ENCODE results near the gene XRN2. TPM values are rescaled to one million over a fixed set of nuclear protein-coding genes. Genes with fewer than 3 reads are reported as not detected.

The XRN2 gene
- total and polyA plus RNA-seq, 7 experiments from 2014 or later = 51.7 to 83.2 (median 61.7) TPM

DNA sequence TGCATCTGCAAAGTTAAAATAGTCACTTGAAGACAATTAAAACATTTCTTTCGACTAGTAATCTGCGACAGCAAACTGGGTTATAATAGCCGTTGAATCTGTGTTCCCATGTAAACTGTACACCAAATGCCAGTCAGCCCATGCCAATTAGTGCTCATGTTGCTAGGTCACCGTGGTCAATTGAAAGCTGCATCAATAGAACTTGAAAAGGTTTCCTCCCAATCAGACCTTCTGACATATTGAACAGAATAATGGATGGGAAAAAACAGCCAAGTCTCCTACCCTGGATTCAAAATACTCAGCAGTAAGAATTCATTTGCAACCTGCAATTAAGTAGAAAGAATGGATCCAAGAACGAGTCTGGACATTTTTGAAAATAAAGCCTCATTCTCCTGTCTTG is 83.0 kb downstream of the XRN2 start:
- ChIA-PET CTCF (no interaction called here), POLR2A (no interaction called here)
- peaks cover 0 to under 1% (median 0%) of the 10 kb centered on the region in 11 donors for H3K9me3 Mint-ChIP-seq

DNA sequence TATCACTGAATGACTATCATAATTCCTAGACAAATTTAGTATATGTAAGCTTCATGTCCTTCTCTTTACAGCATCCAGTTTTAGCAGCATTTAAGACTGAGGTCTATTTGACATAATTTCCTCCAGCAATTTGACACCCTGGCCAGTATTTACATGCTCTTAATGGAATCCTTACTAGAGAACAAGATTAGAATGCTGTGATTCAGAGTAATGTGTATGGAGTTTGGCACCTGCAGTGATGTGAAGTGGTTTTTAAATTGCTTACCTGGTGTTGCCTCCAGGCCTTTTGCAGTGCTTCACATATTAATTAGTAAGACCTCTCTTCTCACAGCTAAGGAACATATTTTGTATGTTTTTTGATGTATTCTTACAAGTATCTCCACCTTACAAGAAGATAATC is 84.4 kb downstream of the XRN2 start:
- Histone ChIP-seq H3K4me1 (ENCODE audit: control insufficient read depth in 2 of 2, insufficient read depth in 2 of 2, low read length in 2 of 2) (peaks cover 0 to 3% of the 10 kb centered on the region in 2 donors), H3K27me3 (ENCODE audit: control insufficient read depth in 2 of 2, insufficient read depth in 2 of 2, low read length in 2 of 2) (peaks cover 0 to 9% of the 10 kb centered on the region in 2 donors), H3K9me3 (ENCODE audit: control insufficient read depth in 2 of 3, low read length in 3 of 3) (no peaks in the 10 kb centered on the region), H3K27ac (ENCODE audit: low read depth, low read length) (no peak overlapping the region), H3K36me3 (ENCODE audit: control insufficient read depth in 2 of 3, insufficient read depth in 3 of 3, low read length in 3 of 3) (peaks cover 6 to 52% (median 13%) of the 10 kb centered on the region in 3 experiments), H3K4me3 (ENCODE audit: low read length) (no peak overlapping the region)
- intact Hi-C loops (cut with micrococcal nuclease) = no loop called here
- H3K4me1 Mint-ChIP-seq = peaks cover 6 to 14% (median 9%) of the 10 kb centered on the region in 7 donors
- H3K27me3 Mint-ChIP-seq = peaks cover 10 to 20% (median 16%) of the 10 kb centered on the region in 5 donors
- DNase-seq (no peak), ATAC-seq (no peak)
- H3K4me3 Mint-ChIP-seq = no peak overlapping the region
- peaks cover 0 to 6% (median 0%) of the 10 kb centered on the region in 11 donors for H3K9me3 Mint-ChIP-seq
- peaks cover 14 to 52% (median 29%) of the 10 kb centered on the region in 5 donors for H3K36me3 Mint-ChIP-seq
- ChIA-PET CTCF (no interaction called here), POLR2A (no interaction called here)
- no peak overlapping the region for H3K27ac Mint-ChIP-seq

More for the DNA sequence above, 83.0 kb downstream of the XRN2 start:
- intact Hi-C loops (cut with micrococcal nuclease) = no loop called here
- Histone ChIP-seq H3K9me3 (ENCODE audit: control insufficient read depth in 2 of 3, low read length in 3 of 3) (no peaks in the 10 kb centered on the region), H3K36me3 (ENCODE audit: control insufficient read depth in 2 of 3, insufficient read depth in 3 of 3, low read length in 3 of 3) (peaks cover 6 to 66% (median 20%) of the 10 kb centered on the region in 3 experiments), H3K4me3 (ENCODE audit: low read length) (no peak overlapping the region), H3K4me1 (ENCODE audit: control insufficient read depth in 2 of 2, insufficient read depth in 2 of 2, low read length in 2 of 2) (no peaks in the 10 kb centered on the region), H3K27ac (ENCODE audit: low read depth, low read length) (no peak overlapping the region), H3K27me3 (ENCODE audit: control insufficient read depth in 2 of 2, insufficient read depth in 2 of 2, low read length in 2 of 2) (no peaks in the 10 kb centered on the region)
- Mint-ChIP-seq H3K27ac (no peak overlapping the region), H3K27me3 (peaks cover 0 to 8% (median 3%) of the 10 kb centered on the region in 5 donors), H3K4me1 (peaks cover 0 to 2% (median 2%) of the 10 kb centered on the region in 7 donors), H3K4me3 (no peak overlapping the region), H3K36me3 (peaks cover 11 to 56% (median 28%) of the 10 kb centered on the region in 5 donors)
- ATAC-seq (no peak), DNase-seq (no peak)

GRCh38 chr20:21388566-21388965 is 85.4 kb downstream of the XRN2 start:
- Histone ChIP-seq H3K9me3 (ENCODE audit: control insufficient read depth in 2 of 3, low read length in 3 of 3) (no peaks in the 10 kb centered on the region), H3K27me3 (ENCODE audit: control insufficient read depth in 2 of 2, insufficient read depth in 2 of 2, low read length in 2 of 2) (peaks cover under 1 to 17% of the 10 kb centered on the region in 2 donors), H3K36me3 (ENCODE audit: control insufficient read depth in 2 of 3, insufficient read depth in 3 of 3, low read length in 3 of 3) (peaks cover 6 to 41% (median 9%) of the 10 kb centered on the region in 3 experiments), H3K27ac (ENCODE audit: low read depth, low read length) (no peak overlapping the region), H3K4me1 (ENCODE audit: control insufficient read depth in 2 of 2, insufficient read depth in 2 of 2, low read length in 2 of 2) (peaks cover 0 to 3% of the 10 kb centered on the region in 2 donors), H3K4me3 (ENCODE audit: low read length) (no peak overlapping the region)
- ChIA-PET POLR2A (no interaction called here), CTCF (no interaction called here)
- DNase-seq (no peak), ATAC-seq (no peak)
- H3K27me3 Mint-ChIP-seq = peaks cover 20 to 30% (median 26%) of the 10 kb centered on the region in 5 donors
- intact Hi-C loops (cut with micrococcal nuclease) = no loop called here
- H3K9me3 Mint-ChIP-seq = peaks cover 0 to 11% (median 3%) of the 10 kb centered on the region in 11 donors
- H3K36me3 Mint-ChIP-seq = peaks cover 16 to 43% (median 22%) of the 10 kb centered on the region in 5 donors
- peaks cover 7 to 23% (median 14%) of the 10 kb centered on the region in 7 donors for H3K4me1 Mint-ChIP-seq
- no peak overlapping the region for H3K27ac Mint-ChIP-seq
- H3K4me3 Mint-ChIP-seq = no peak overlapping the region

DNA sequence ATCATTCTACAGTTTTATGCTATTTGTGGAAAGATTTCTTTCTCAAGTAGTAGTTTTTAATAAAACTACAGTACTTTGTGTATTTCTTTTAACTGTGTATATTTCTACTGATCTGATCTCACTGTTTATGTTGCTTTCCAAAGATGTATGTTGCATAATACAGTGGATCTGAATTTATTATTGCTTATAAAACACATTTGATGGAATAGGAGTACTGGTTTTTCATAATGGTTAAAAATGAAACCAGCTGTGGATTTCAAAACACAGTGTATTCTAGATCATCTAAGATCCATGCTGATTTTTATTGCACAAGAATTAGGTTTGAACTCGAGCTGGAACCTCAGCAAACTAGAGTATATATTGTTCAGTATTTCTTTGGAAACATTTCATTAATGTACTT is 86.2 kb downstream of the XRN2 start:
- peaks cover 9 to 24% of the 10 kb centered on the region in 2 donors for H3K27me3 ChIP-seq (ENCODE audit: control insufficient read depth in 2 of 2, insufficient read depth in 2 of 2, low read length in 2 of 2)
- peaks cover 0 to 3% of the 10 kb centered on the region in 2 donors for H3K4me1 ChIP-seq (ENCODE audit: control insufficient read depth in 2 of 2, insufficient read depth in 2 of 2, low read length in 2 of 2)
- Mint-ChIP-seq H3K27me3 (peaks cover 28 to 38% (median 33%) of the 10 kb centered on the region in 5 donors), H3K4me3 (no peak overlapping the region), H3K4me1 (peaks cover 7 to 23% (median 14%) of the 10 kb centered on the region in 7 donors), H3K36me3 (peaks cover 15 to 36% (median 17%) of the 10 kb centered on the region in 5 donors), H3K27ac (no peak overlapping the region), H3K9me3 (peaks cover 0 to 12% (median 3%) of the 10 kb centered on the region in 11 donors)
- ChIA-PET CTCF (no interaction called here), POLR2A (interaction anchor here (0.7 kb wide), 1 partner anchor 62 kb away, joined by 3 read pairs; no protein-coding TSS in a partner anchor)
- DNase-seq = no peak
- no peak overlapping the region for H3K4me3 ChIP-seq (ENCODE audit: low read length)
- no peak for ATAC-seq
- H3K9me3 ChIP-seq (ENCODE audit: control insufficient read depth in 2 of 3, low read length in 3 of 3) = no peaks in the 10 kb centered on the region
- H3K36me3 ChIP-seq (ENCODE audit: control insufficient read depth in 2 of 3, insufficient read depth in 3 of 3, low read length in 3 of 3) = peaks cover 6 to 34% (median 7%) of the 10 kb centered on the region in 3 experiments
- no peak overlapping the region for H3K27ac ChIP-seq (ENCODE audit: low read depth, low read length)
- intact Hi-C loops (cut with micrococcal nuclease) = no loop called here

DNA sequence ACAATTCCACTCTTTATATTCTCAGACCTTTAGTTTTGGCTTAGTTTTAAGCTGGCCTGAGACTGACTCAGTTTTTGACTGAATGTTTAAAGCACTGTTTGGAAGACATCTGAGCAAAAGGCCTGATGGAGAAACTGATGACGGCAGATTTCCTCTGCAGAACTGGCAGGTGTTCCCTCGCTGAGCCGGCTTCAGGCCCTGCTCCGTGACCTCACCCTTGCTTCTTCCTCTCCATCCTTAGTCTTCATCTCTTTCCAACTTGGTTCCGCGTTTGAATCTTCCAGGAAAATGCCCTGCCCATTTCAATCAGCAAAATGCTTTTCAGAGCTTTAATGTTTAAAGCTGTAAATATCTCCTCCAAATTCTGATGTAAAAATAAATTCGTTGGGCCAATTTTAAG is 87.6 kb downstream of the XRN2 start:
- Mint-ChIP-seq H3K27ac (no peak overlapping the region), H3K9me3 (peaks cover 0 to 19% (median 5%) of the 10 kb centered on the region in 11 donors), H3K4me1 (peaks cover 11 to 30% (median 22%) of the 10 kb centered on the region in 7 donors), H3K27me3 (peaks cover 36 to 48% (median 46%) of the 10 kb centered on the region in 5 donors), H3K36me3 (peaks cover 17 to 36% (median 18%) of the 10 kb centered on the region in 5 donors), H3K4me3 (peak overlapping the region in 2 of 10 donors; percentile 27 to 48)
- ATAC-seq (no peak), DNase-seq (no peak)
- Histone ChIP-seq H3K4me1 (ENCODE audit: control insufficient read depth in 2 of 2, insufficient read depth in 2 of 2, low read length in 2 of 2) (peaks cover 0 to 11% of the 10 kb centered on the region in 2 donors), H3K27ac (ENCODE audit: low read depth, low read length) (no peak overlapping the region), H3K36me3 (ENCODE audit: control insufficient read depth in 2 of 3, insufficient read depth in 3 of 3, low read length in 3 of 3) (peaks cover 6 to 25% (median 7%) of the 10 kb centered on the region in 3 experiments), H3K4me3 (ENCODE audit: low read length) (no peak overlapping the region), H3K27me3 (ENCODE audit: control insufficient read depth in 2 of 2, insufficient read depth in 2 of 2, low read length in 2 of 2) (peaks cover 20 to 34% of the 10 kb centered on the region in 2 donors), H3K9me3 (ENCODE audit: control insufficient read depth in 2 of 3, low read length in 3 of 3) (no peaks in the 10 kb centered on the region)
- intact Hi-C loops (cut with micrococcal nuclease) = no loop called here
- POLR2A ChIA-PET = no interaction called here
- CTCF ChIA-PET = no interaction called here

- H3K4me3 Mint-ChIP-seq = peak overlapping the region in 8 of 10 donors; percentile 1 to 73 (median 34)
- CTCF ChIA-PET = no interaction called here
Measured at GRCh38 chr20:21391185-21391971, 88.2 kb downstream of the XRN2 start.

More at GRCh38 chr20:21391185-21391971, 88.2 kb downstream of the XRN2 start:
- Histone ChIP-seq H3K9me3 (ENCODE audit: control insufficient read depth in 2 of 3, low read length in 3 of 3) (no peaks in the 10 kb centered on the region), H3K4me1 (ENCODE audit: control insufficient read depth in 2 of 2, insufficient read depth in 2 of 2, low read length in 2 of 2) (peaks cover 0 to 16% of the 10 kb centered on the region in 2 donors), H3K36me3 (ENCODE audit: control insufficient read depth in 2 of 3, insufficient read depth in 3 of 3, low read length in 3 of 3) (peaks cover 6 to 19% (median 7%) of the 10 kb centered on the region in 3 experiments), H3K27ac (ENCODE audit: low read depth, low read length) (no peak overlapping the region), H3K27me3 (ENCODE audit: control insufficient read depth in 2 of 2, insufficient read depth in 2 of 2, low read length in 2 of 2) (peaks cover 20 to 34% of the 10 kb centered on the region in 2 donors), H3K4me3 (ENCODE audit: low read length) (no peak overlapping the region)
- intact Hi-C loops (cut with micrococcal nuclease) = no loop called here
- H3K9me3 Mint-ChIP-seq = peaks cover 0 to 19% (median 5%) of the 10 kb centered on the region in 11 donors
- POLR2A ChIA-PET = no interaction called here
- peaks cover 15 to 33% (median 18%) of the 10 kb centered on the region in 5 donors for H3K36me3 Mint-ChIP-seq
- peaks cover 36 to 48% (median 46%) of the 10 kb centered on the region in 5 donors for H3K27me3 Mint-ChIP-seq
- ATAC-seq = no peak
- peaks cover 11 to 30% (median 22%) of the 10 kb centered on the region in 7 donors for H3K4me1 Mint-ChIP-seq
- peak in 1 of 9 donors; percentile 22 for DNase-seq
- H3K27ac Mint-ChIP-seq = peak overlapping the region in 3 of 9 donors; percentile 16 to 42 (median 42)
